ENCODE results near the gene IQUB.
"Not testable (repeated sequence)": the region's sequence is repeated elsewhere in the genome, so short reads cannot be mapped to it uniquely, and the experiment has no call there.

Gene IQUB

DNA sequence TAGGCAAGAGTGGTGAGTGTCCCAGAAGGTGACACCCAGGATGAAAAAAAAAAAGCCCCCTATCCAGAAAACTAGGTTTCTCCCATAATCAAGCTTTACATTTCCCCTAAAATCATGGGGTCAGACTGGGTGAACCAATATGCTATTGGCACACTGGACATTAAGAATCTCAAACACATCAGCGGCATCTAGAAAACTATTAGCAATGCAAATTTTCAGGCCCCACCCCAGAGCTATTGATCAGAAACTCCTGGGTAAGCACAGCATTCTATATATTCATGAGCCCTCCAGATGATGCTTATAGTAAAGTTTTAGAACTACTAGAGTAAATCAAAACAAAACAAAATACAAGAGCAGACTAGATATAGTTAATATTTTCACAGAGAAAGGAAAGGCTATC is 36.4 kb downstream of the IQUB start:
- DNase-seq (ENCODE audit: insufficient read length, low spot score): no peak
- FAIRE-seq: no peak

DNA sequence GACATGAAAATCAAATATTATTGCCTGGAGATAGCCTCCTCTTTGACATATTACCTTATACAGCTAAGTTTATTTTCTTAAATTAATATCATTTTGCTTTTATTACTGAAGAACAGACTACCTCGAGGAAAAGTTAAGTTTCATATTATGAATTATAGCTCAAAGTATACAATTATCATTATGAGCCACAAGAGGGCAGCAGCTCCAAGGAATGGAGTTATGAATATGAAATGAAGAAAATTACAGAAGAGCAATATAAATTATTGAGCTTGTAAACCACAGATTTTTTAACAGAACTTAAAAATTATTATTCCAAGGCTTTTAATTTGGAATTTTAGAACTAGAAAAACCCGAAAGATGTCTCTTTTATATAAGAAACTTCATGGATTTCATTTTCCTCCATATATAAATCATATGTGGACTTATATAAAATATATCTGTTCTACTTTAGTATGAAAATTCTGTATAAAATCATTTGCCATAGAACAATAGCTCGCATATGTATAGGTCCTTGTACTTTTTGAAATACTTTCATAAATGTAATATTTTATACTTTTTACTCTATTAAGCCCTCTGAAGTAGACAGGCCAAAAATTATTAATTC is 40.1 kb downstream of the IQUB start:
- FAIRE-seq: peak; percentile 52
- peak; percentile 1 for DNase-seq (ENCODE audit: insufficient read length, low spot score)

DNA sequence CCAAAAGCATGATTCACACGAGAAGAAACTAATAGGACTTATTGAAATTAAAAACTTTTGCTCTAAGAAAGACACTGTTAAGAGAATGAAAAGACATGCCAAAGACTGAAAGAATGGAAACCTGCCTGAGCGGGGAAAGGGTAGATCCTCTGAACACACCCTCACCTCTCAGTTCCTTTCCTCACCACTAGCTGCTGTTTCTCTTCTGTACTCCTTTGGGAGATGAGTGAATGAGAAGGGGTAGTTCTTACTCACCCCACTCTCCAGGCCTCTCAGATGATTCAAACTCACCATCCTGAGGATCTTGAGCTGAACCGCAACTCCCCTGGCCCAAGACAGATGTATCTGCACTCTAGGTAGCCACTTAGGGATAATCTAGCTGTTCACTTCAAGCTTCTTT is 41.9 kb downstream of the IQUB start:
- FAIRE-seq (no peak), DNase-seq (ENCODE audit: insufficient read length, low spot score) (no peak)

DNA sequence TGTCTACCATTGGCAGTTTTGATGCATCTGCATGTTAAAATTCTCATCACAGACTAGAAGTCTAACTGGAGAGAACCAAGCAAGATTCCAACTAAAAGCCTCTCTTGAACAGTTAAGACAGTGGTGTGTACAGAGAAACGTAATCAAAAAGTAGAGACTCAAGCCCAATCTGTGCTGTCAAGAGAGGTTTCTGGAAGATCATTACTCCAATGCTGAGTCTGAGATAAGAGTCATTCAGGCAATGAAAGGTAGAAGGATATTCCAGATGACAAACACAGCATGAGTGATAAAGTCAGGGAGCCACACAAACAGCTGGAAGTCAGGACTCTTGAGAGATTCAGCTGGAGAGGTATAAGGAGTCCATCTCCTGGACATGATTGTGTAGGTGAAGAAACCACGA is 48.7 kb downstream of the IQUB start:
- FAIRE-seq: no peak
- DNase-seq (ENCODE audit: insufficient read length, low spot score): no peak

DNA sequence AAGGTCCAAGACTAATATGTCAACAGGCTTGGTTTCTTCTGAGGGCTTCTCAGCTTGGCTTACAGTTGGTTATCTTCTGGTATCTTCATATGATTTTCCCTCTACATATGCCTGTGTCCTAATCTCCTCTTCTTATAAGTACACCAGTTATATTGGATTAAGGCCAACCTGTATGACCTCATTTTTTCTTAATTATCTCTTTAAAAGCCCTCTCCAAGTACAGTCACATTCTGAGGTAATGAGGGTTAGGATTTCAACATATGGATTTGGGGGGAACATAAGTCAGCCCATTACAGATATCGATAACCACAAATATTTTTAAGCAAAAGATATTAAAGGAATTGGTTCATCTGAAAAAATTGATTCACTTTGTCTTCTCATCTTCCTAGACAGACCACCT is 49.2 kb downstream of the IQUB start:
- no peak for DNase-seq (ENCODE audit: insufficient read length, low spot score)
- no peak for FAIRE-seq

DNA sequence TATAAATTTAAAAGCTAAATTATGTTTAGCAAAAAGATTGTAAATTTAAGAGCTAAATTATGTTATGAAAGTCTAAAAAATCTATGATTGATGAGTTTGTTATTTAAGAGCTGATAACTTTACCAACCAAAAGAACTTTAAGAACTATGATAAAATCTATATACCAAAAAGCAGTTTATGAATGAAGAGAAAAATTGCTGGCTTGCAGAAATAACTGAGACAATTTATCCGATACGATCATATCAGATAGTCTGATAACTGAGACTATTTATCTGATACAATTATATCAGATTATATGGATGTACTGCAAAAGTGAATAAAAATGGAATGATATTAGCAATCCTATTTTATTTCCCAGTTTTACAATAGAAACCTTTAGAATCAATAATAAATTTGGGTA is 50.2 kb downstream of the IQUB start:
- FAIRE-seq (no peak), DNase-seq (ENCODE audit: insufficient read length, low spot score) (no peak)

DNA sequence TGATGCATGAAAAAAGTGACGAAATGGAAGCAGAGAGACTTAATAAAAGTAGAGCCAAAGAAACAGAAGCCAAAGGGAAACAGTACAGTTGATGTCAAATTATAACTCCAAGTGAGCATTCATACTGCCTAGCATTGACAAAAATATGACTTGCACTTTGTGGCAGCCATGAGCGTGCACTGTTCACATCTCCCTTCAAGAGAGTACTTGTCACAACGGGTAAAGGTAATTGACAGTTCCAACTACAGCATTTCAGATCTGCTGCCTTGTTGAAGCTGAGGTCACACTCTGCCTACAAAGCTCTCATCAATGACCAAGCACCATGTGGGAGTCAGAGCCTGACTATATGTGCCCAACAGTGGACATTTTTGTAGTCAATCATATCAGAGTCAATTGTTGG is 54.3 kb downstream of the IQUB start:
- DNase-seq (ENCODE audit: insufficient read length, low spot score) (no peak), FAIRE-seq (no peak)

DNA sequence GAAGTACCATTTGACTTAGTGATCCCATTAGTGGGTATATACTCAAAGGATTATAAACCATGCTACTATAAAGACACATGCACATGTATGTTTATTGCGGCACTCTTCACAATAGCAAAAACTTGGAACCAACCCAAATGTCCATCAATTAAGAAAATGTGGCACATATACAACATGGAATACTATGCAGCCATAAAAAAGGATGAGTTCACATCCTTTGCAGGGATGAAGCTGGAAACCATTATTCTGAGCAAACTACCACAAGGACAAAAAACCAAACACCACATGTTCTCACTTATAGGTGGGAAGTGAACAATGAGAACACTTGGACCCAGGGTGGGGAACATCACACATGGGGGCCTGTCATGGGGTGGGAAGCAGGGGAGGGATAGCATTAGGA is 56.3 kb downstream of the IQUB start:
- DNase-seq (ENCODE audit: insufficient read length, low spot score); FAIRE-seq: not testable (repeated sequence)

DNA sequence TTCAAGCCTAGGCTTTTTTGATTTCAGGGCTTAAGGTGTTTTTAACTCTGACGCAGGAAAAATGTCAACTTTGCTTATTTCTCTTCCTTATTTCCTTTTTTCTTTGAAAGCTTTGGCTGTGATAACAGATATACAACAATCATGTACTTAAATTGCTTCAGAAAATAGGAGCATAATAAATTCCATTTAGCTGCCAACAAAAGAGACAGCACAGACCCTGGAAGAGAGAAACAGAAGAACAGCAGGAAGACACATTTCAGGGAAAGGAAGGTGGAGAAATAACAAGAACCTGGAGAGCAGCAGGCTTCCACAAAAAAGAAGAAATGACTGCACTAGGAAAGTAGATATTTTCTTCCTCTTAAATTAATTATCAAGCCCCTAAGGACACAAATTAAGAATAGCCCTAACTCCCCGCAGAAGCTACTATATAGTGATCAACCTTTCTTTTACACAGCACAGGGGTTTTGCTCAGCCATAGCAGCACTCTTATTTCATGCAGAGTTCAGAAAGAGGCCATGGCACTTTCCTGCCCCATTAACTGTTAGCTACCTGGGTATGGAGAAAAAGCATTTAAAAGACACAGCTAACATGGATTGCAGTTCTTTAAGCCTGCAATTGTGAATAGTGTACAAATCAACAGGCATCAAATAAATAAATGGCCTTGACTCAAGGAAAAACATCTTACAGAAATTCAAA is 61.5 kb downstream of the IQUB start:
- FAIRE-seq (no peak), DNase-seq (ENCODE audit: insufficient read length, low spot score) (no peak)

DNA sequence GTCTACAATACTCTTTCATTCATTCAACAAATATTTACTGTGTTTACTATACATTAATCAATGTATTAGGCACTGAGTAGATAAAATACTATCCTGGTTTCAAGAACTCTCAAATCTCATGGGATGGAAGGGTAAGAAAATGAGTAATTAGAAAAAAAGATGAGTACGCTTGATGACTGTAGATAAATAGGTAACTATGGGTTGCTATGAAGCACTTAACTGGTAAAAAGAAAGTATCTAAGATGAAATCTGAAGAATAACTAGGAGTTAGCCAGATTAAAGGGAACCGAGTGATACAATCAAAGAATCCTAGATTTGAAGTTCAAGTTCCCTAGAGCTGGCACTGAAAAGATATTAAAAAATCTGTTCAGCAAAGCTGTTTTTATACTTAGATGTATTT is 62.1 kb downstream of the IQUB start:
- DNase-seq (ENCODE audit: insufficient read length, low spot score) (no peak), FAIRE-seq (no peak)

DNA sequence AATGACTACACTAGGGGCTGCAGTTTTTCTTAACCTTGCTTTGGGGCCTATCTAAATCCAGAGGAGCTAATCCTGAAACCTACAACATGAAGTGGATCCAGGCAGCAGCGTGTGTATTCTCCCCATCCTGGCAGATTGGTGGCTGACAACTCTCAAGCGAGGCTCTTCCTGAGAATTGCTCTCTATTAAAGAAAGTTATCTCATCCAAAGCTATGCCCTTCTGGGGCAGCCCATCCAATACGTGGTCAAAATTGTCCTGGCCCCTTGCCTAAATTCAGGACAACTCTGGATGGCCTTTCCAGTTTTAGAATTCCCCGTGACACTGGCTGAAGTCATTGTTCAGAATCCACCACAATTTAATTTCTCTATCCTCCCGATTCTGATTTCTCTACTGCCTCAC is 66.1 kb downstream of the IQUB start:
- FAIRE-seq: no peak
- DNase-seq (ENCODE audit: insufficient read length, low spot score): no peak

DNA sequence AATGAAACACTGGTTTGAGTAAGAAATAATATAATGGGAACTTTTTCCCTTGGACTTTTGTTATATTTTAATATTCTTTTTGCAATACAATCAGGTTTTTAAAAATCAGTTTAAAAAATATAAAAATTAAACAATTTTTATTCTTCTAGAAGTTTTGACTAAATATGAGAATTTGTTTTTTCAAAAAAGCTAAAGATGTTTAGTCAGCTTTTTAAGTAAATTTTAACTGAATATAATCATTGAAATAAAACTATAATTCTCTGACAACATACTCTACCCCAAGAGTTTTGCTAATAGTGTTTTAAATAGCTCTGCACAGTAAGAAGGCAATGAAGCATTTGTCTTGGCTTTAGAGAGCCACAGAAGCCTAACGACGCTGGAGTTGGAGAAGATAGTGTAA is 70.5 kb downstream of the IQUB start:
- DNase-seq (ENCODE audit: insufficient read length, low spot score) (no peak), FAIRE-seq (no peak)

DNA sequence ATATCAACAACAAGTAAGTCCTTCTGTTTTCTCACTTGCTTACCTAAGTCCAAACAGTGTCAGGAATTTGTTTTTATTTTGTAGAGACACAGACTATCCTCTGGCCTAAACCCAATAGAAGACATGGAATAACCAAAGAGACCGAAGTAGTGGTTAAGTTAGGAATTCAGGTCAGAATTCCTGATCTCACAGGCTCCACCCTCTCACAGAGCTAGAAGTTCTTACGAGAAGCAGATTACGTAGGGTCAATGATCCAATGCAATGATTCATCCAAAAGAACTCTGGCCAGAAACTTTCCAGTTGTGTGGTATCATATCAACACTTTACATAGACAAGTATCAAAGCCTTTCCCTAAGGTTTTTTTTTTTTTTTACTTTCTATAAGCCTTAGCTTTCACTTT is 73.8 kb downstream of the IQUB start:
- FAIRE-seq: no peak
- DNase-seq (ENCODE audit: insufficient read length, low spot score): no peak

DNA sequence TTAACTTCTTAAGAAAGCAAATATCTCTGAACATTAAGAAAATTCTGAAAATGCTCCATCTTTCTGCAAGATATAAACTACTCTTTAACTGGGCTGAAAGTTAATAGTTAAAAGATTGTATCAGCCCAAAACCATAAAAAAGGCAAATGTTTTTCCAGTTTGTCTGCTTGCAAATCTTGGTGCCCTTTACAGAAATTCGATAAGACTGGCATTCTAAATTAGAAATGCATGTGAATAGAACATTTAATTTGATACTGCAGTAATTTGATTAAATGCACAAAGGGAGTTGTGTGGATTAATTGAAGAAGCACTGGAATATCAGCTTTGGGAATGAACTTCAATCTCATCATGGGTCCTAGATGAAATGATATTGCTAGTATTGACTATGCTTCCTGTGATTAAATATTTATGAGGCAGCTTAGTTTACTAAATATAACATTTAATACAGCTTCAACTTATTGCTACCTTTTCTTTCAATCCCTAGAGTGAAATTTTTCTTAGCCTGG is 78.4 kb downstream of the IQUB start:
- FAIRE-seq (no peak), DNase-seq (ENCODE audit: insufficient read length, low spot score) (no peak)

DNA sequence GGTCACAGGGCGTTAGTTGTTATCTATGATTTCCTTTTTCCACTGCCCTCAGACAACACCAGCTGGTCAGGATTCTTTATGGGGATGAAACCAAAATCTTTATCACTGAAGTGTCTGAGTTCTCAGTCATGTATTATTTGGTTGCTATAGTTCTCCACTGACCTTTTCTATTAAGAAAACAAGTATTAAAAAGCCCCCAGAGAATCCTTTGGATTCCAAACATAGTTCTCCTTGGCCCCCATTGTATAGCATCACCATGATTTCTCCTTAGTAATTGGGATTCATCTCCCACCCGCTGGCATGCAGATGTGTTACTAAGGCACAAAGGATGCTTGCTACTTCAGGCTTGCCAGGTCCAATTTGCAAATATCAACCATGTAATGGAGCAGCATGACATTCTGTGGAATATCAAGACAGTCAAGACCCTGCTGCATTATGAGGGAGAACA is 94.3 kb downstream of the IQUB start:
- DNase-seq (ENCODE audit: insufficient read length, low spot score) (no peak), FAIRE-seq (no peak)

DNA sequence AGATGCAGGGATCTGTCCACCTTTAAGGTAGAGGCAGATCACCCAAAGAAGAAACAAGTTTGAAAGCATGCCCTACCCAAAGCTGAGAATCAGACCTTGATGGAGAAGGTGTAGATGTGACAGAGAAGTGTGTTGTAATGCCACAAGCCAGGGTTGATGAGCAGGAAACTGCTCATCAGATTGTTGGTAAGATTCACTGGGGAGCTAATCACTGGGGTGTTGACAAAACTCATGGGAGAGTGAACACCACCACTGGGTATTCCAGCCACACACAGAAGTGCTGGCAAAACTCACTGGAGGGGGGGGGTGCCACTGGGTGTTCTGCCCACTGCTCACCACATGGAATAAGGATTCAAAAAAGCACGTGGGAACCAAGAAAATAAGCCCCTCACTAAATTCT is 95.2 kb downstream of the IQUB start:
- FAIRE-seq: no peak
- no peak for DNase-seq (ENCODE audit: insufficient read length, low spot score)

DNA sequence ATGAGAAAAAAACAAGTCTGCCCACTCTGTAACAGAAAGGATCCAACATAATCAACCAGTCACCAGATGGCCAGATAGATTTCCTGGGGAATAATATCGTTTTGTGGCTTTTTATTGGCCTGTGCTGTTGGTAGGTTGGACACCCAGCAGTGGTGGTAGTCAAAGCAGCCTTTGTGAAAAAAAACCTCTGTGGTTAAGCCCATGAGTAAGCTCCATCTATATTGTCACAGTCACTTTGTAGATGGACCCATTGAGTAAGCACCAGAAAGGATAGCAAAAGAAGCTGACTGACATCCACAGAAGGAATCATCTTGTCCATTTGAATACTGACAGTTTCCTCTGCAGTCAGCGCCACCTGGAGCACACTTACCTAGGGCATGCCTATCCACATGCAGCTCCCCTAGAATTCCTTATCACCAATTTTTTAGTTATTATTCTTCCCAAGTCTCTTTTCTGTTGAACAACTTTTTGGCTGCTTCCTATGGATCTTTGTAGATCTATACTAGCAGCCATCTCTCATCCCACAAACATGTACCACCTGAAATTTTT is 96.9 kb downstream of the IQUB start:
- FAIRE-seq: no peak

DNA sequence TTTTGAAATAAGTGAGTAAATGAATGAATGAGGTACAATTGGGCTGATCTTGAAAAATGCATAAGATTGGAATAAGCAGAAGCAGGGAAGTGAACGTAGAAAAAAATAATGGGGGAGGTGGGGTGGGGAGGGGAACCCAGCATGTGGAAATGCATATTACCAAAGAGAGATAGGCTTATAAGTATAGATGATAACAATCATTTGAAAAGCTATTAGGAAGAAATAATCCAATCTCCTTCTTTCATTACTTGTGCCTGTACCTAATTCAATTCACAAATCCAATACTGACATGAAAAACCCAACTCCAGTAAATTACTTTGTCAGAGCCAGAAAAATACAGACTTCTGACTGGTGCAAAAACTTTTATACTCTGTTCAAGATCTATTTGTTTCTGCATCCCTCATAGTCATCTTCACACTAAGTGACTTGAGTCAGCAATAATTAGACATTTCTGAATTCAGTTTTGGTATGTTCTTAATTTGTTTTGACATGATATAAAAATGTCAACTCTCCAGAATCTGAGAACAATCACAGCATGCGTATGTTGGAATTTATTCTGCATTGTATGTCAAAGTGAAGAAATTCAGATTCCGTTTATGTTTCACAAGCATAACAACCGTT is 99.2 kb downstream of the IQUB start:
- DNase-seq (ENCODE audit: insufficient read length, low spot score) (no peak), FAIRE-seq (no peak)

More for the DNA sequence above, 96.9 kb downstream of the IQUB start:
- DNase-seq (ENCODE audit: insufficient read length, low spot score): no peak

DNA sequence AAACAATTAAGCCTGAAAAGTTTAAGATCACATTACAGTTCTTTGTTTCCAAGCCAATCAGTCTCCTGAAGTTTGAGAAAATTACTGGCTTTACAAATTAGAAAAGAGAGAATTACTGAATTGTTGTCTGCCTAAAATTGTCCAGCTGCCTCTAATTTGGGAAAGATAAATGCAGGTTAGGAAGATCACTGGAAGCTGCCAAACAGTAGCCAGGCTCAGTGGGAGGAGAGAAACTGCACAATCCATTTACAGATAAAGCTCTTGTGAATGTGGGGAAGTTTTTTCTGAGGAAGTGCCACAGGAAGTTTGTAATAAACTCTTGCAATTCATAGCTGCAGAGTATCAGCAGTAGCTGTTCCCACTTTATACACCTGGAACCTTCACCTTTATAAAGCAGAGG is 100.7 kb downstream of the IQUB start:
- DNase-seq (ENCODE audit: insufficient read length, low spot score): no peak
- no peak for FAIRE-seq

DNA sequence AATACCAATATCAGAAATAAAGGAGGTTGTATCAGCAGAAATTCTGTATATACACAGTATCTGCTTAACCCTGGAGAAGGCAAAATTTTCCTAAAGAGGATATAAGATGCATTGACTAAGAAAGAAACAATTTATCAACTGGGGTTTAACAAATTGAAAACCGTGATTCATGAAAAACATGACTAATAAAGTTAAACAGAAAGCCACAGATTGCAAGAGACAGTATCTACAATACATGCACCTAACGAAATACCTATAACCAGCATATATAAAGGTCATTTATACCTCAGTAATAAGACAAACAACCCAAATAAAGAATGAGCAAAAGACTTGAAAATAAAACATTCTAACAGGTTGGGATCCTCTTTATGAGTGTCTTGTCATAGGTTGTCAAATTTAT is 101.8 kb downstream of the IQUB start:
- no peak for FAIRE-seq

DNA sequence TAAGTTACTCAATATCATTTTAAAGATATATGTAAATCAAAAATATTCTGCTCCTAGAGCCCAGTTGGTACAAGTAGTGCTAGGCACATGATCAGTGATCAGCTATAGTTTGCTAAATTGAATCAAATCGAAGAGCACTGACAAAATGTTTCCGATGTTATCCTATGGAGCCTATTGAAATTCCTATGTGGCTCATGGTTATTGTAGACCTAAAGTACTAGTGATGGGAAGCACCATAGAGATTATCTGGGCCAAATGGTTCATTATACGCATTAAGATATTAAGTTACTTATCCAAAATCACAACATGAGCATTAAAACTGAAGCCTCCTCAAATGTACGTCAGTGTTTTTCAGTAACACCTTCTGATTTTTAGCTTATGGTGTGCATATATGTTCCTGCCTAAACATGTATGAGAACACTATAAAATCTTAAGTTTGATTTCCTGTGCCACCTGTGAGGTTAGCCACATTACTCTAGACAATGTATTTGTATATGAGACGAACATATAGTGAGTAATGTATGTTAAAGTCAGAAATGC is 103.2 kb downstream of the IQUB start:
- DNase-seq (ENCODE audit: insufficient read length, low spot score) (no peak), FAIRE-seq (no peak)

More for the DNA sequence above, 101.8 kb downstream of the IQUB start:
- DNase-seq (ENCODE audit: insufficient read length, low spot score): no peak

DNA sequence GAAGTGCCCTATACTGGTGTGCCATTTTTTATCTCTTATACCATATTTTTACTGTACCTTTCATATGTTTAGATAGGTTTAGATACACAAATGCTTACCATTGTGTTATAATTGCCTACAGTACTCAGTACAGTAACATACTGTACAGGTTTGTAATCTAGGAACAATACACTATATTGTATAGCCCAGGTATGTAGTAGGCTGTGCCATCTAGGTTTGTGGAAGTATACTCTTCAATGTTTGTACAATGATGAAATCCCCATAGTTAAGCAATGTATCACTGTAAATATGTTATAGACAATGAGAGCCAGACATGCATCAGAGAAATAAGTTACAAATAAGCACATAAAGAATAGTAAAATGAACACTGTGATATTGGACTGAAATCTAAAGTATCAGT is 109.1 kb downstream of the IQUB start:
- FAIRE-seq (no peak), DNase-seq (ENCODE audit: insufficient read length, low spot score) (no peak)

All from GM19239 (cell line).